Dermis blood vessel endothelial cell (primary cell): ENCODE data around the gene FLT1. TPM values are rescaled to one million over a fixed set of nuclear protein-coding genes. Genes with fewer than 3 reads are reported as not detected.
A peak's percentile ranks its signal among the peaks of the same experiment; 100 is the strongest.

Experiments
- DNase-seq: peaks from one replicate; pipeline ENCODE4 v3.0.0; 2010
- total RNA-seq: library from RNA; depleted of rRNA; stranded (reverse); fragments of >200 nt; gene quantifications from 2 replicates; pipeline ENCODE4 v1.2.3, GENCODE V29; 2014

The FLT1 gene, protein sequence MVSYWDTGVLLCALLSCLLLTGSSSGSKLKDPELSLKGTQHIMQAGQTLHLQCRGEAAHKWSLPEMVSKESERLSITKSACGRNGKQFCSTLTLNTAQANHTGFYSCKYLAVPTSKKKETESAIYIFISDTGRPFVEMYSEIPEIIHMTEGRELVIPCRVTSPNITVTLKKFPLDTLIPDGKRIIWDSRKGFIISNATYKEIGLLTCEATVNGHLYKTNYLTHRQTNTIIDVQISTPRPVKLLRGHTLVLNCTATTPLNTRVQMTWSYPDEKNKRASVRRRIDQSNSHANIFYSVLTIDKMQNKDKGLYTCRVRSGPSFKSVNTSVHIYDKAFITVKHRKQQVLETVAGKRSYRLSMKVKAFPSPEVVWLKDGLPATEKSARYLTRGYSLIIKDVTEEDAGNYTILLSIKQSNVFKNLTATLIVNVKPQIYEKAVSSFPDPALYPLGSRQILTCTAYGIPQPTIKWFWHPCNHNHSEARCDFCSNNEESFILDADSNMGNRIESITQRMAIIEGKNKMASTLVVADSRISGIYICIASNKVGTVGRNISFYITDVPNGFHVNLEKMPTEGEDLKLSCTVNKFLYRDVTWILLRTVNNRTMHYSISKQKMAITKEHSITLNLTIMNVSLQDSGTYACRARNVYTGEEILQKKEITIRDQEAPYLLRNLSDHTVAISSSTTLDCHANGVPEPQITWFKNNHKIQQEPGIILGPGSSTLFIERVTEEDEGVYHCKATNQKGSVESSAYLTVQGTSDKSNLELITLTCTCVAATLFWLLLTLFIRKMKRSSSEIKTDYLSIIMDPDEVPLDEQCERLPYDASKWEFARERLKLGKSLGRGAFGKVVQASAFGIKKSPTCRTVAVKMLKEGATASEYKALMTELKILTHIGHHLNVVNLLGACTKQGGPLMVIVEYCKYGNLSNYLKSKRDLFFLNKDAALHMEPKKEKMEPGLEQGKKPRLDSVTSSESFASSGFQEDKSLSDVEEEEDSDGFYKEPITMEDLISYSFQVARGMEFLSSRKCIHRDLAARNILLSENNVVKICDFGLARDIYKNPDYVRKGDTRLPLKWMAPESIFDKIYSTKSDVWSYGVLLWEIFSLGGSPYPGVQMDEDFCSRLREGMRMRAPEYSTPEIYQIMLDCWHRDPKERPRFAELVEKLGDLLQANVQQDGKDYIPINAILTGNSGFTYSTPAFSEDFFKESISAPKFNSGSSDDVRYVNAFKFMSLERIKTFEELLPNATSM (N-terminal part only)
- total RNA-seq = 74.7 and 82.9 TPM in 2 replicates

DNA sequence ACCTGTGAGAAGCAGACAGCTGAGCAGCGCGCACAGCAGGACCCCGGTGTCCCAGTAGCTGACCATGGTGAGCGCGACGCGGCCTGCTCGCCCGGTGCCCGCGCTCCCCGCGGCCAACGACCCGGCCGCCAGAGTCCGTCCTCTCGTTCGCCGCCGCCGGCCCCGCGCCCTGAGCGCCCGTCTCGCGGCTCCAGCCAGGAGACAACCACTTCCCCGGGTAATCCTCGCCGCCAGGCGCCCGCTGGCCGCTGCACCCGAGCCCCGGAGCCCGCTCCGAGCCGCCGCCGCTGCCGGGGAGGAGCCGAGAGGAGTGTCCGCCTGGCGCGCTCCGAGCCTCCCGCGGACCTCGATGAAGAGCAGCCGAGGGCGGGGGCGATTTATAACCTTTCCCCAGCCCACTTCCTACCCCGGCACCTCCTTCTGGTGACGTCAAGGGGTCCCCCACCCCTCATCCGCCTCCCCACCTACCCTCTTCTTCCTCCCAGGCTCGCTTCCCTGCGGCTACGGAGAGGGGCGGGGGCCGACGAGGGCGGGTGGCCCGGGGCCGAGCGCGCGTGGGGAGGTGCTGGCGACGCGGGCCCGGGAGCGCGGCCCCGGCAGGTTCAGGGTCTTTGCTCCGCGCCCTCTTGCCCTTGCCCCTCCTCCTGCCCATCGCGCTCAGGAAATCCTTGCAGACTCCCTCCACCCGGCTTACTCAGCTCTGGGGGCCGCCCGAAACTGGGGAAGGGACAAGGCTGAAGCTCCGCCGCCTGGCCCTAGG lies at the start of gene FLT1:
TSS of gene FLT1 (minus strand) at position 351 of the 760 bp plus-strand sequence. CDS start at position 66, 285 bp downstream.
- DNase-seq = peak; percentile 79

DNA sequence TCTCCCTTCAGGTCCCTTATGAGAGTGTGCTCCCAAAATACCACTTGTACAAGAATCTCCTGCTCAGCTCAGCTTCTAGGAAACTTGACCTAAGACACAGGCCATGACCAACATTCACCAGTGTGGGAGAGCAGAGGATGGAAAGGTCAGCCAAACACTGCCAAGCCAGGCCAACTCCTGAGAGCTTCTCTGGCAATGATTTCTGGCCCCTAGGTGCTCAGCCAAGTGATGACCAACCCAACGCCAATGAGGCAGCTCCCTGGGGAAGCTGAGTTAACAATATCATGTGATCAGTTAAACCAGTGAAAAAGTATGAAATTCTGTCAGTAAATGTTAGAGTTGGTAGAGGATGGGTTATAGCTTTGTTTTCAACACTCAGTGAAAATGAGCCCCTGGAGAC lies 49.1 kb upstream of the FLT1 start:
- no peak for DNase-seq

- DNase-seq = no peak
Observed at GRCh38 chr13:28542804-28543203, 47.9 kb upstream of the FLT1 start.

DNA sequence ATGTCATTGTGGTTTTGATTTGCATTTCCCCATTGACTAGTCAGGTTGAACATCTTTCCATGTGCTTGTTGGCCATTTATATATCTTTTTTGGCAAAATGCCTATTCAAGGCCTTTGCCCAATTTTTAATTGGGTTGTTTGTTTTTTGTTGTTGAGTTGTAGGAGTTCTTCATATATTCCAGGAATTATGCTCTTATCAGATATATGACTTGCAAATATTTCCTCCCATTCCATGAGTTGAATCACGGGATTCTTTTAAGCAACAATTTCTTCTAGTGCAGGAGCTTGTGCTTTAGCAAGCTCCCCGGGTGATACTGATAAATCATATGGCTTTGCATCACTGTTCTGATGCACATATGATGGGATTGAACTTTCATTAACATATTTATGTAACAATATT lies 47.0 kb upstream of the FLT1 start:
- DNase-seq = no peak

DNA sequence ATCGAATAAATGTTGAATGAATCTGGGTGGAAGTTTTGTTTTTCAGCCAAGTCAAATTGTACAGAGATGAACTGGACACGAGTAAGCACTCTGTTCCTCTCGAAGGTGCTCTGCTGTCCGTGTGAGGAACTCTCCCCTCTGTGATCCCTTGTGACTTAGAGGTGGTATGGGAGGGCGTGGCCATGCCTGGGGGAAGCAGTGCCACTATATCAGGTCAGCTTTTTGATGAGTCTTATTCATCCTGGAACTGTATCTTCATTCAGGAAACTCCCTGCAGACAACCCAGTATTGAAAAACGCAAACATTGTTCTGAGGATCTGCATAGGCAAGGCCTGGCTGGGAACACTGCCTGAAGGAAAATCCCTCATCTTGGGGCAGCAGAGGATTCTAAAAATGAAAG lies 45.7 kb upstream of the FLT1 start:
- no peak for DNase-seq

- no peak for DNase-seq
Observed at GRCh38 chr13:28539625-28540286, 44.8 kb upstream of the FLT1 start.

DNA sequence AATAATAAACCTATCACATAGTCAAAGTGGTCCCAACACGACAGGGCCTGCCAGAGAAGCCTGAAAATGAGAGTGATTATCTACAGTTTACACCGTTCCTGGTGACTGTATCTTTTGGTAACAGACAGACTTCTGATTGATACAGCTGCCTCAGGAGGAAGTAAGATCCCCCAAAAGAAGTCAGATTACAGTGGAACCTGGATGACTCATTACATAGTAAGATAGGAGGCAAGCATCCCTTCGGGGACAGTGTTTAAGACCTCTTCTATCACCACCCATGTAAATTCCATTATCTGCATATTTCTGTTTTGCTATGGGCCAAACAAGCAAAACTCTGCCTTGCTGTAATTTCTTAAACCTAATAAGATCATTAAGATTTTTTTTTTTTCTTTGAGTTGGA lies 44.0 kb upstream of the FLT1 start:
- DNase-seq = no peak

DNA sequence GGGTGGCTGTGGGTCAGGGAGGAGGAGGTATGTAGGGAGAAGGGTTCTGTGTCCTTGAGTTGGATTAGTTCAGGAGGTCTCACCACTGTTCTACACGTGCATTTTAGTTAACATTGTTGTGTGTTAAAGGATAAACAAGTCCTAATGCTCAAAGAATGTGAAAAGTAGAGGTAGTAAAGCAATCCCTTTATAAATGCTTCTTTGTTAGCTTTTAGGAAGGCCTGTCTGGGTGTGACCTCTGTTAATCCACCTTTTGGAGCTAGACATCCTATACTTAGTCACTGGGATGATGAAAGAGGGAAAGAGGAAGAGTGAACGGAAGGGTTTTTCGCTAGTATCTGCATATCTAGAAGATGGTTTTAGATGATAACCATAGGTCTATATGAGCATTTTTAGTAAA lies 42.2 kb upstream of the FLT1 start:
- no peak for DNase-seq

GRCh38 chr13:28536371-28536770 lies 41.4 kb upstream of the FLT1 start:
- no peak for DNase-seq

- no peak for DNase-seq
Observed at GRCh38 chr13:28535734-28536133, 40.8 kb upstream of the FLT1 start.

GRCh38 chr13:28534801-28535200 lies 39.9 kb upstream of the FLT1 start:
- DNase-seq = no peak

DNA sequence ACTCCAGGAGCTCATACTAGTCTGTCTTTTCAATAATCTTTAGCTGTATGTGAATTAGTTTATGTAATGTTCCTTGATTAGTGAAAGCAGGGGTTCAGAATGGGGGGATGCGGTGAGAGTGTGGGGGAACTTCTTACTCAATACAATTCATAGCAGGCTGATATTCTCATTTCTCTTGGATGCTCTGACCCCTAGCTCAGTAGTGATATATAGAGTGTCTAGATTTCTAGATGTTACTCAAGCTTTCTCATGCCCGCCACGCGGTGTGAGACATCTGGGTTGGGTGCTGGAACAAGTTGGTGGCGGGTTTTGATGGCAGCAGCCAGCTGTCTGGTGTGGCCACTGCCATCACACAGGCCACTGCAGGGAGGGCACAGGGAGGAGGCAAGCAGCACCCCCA lies 39.3 kb upstream of the FLT1 start:
- DNase-seq = no peak

DNA sequence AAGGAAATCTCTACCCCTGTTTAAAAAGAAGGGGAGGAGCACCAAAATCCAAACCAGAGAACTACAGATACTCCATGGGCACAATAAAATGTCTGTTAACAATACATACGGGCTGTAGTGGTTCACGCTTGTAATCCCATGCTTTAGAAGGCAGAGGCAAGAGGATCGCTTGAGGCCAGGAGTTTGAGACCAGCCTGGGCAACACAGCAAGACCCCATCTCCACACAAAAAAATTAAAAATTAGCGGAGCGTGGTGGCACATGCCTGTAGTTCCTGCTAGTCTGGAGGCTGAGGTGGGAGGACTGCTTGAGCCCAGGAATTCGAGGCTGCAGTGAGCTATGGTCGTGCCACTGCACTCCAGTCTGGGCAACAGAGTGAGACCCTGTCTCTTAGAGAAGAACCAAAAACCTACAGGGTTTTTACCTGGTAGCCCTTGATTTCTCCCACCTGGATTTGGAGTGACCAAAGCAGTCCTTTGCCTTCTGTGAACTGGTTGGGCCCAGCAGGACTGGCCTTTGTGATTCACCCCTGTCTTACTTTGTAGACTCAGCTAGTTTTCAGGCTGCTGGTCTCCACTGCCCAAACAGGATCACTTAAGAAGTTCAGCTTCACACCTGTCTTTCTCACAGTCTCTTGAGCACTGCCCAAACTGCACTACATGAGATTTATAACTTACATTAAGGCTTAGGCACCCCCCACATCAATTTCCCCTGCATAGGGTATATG lies 38.7 kb upstream of the FLT1 start:
- DNase-seq = no peak

- no peak for DNase-seq
Observed at GRCh38 chr13:28533125-28533436, 38.2 kb upstream of the FLT1 start.

DNA sequence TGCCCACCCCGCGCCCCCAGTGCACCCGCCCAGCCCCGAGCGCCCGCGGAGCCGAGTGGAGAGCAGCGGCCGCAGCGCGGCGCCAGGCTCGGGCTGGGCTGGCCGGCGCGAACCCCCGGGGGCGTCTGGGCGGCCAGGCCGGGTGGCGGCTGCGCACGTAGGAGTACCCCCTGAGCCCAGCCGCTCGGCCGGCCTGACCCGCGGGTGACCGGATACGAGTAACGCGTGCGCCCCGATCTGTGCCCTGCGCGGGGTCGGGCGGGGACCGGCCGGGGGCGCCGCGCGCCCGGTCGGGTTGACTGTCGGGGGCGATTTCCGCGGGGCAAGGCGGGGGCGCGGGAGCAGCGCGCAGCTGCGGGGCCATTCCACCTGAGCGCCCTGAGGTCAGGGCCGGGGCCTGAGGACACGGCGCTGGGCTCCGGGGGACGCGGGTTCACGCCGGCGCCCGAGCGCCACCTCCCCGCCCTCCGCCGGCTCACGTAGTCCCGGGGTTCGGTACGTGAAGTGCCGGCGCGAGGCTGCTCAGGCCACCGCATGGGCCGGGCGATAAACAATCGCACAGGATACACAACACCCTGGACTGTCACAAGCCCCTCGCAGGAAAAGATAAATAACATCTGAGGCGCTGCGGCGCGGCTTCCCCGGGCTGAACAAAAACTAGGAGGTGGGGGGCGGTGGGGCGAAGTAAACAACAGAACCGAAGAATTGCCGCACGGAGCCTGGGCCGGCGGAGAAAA lies 37.6 kb upstream of the FLT1 start:
- peak; percentile 62 for DNase-seq

GRCh38 chr13:28531845-28532387 lies 37.0 kb upstream of the FLT1 start:
- peak; percentile 56 for DNase-seq

GRCh38 chr13:28531077-28531844 lies 36.3 kb upstream of the FLT1 start:
- peak; percentile 92 for DNase-seq

GRCh38 chr13:28530729-28531076 lies 35.8 kb upstream of the FLT1 start:
- DNase-seq = no peak

DNA sequence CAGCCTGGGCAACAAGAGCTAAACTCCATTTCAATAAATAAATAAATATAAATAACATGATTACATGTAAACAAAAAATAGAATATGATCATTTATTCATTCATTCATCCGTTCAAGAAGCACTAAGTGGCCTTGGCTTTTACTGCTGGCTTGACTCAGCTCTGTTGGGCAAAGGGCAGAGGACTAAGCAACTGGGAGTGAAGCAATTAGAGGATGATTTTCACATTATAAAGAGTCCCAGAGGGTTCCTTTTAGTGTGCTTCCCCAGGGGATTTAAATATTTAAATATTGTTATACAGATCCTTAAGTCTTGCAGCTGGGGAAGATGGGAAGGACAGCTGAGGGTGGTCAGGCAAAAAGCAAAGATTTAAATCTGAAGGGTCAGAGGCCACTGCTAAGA lies 34.9 kb upstream of the FLT1 start:
- no peak for DNase-seq
